Measurements from ENCODE around the gene TNFRSF19. TPM values are rescaled to one million over a fixed set of nuclear protein-coding genes. Genes with fewer than 3 reads are reported as not detected.

TNFRSF19 gene
- total and polyA plus RNA-seq, 10 of the 15 experiments (the other 5 are each of a cell fraction or from before 2014, with no cell fraction given): 16.4 to 46.2 (median 35.4) TPM

DNA sequence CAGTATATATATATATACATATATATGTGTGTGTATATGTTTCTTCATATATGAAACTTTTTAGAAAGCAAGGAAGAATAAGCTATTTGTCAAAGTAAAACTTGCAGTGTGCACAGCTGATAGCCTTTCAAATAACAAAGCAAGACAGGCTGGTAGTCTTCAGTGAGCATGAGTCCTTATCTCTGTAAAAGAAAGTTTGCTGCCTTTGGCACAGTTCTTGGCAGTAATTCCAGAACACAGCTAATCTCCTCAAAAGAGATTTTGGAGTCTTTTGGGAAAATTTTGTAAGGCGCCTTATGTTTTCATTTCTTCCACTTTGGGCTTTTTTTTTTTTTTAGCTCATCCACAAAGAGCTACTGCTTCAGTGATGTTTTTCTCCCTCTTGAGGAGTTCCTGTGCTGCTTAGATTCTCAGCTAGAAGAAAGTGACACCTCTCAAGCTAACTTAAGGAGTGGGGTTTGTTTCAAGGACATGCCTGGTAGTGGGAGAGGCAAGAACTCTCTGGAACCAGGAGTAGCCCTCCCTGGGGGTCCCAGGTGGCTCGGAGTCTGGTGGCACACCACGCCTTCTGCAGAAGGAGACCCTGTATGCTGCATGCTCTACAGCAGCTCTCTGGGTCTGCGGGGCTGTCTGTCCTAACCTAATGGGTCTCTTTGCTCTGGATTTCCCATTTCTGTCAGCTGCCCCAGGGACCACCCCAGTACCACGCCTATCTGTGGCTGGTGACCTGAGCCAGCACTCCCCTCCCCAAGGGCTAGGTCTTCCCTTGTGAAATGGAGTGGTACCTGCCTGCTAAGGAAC lies 58.8 kb downstream of the TNFRSF19 start (continued):
- TF ChIP-seq, protein P1, sequence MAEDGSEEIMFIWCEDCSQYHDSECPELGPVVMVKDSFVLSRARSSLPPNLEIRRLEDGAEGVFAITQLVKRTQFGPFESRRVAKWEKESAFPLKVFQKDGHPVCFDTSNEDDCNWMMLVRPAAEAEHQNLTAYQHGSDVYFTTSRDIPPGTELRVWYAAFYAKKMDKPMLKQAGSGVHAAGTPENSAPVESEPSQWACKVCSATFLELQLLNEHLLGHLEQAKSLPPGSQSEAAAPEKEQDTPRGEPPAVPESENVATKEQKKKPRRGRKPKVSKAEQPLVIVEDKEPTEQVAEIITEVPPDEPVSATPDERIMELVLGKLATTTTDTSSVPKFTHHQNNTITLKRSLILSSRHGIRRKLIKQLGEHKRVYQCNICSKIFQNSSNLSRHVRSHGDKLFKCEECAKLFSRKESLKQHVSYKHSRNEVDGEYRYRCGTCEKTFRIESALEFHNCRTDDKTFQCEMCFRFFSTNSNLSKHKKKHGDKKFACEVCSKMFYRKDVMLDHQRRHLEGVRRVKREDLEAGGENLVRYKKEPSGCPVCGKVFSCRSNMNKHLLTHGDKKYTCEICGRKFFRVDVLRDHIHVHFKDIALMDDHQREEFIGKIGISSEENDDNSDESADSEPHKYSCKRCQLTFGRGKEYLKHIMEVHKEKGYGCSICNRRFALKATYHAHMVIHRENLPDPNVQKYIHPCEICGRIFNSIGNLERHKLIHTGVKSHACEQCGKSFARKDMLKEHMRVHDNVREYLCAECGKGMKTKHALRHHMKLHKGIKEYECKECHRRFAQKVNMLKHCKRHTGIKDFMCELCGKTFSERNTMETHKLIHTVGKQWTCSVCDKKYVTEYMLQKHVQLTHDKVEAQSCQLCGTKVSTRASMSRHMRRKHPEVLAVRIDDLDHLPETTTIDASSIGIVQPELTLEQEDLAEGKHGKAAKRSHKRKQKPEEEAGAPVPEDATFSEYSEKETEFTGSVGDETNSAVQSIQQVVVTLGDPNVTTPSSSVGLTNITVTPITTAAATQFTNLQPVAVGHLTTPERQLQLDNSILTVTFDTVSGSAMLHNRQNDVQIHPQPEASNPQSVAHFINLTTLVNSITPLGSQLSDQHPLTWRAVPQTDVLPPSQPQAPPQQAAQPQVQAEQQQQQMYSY (CRISPR knock-in tag; IDR thresholded peaks at IDR 0.05): no peak
- TF ChIP-seq, protein P2, sequence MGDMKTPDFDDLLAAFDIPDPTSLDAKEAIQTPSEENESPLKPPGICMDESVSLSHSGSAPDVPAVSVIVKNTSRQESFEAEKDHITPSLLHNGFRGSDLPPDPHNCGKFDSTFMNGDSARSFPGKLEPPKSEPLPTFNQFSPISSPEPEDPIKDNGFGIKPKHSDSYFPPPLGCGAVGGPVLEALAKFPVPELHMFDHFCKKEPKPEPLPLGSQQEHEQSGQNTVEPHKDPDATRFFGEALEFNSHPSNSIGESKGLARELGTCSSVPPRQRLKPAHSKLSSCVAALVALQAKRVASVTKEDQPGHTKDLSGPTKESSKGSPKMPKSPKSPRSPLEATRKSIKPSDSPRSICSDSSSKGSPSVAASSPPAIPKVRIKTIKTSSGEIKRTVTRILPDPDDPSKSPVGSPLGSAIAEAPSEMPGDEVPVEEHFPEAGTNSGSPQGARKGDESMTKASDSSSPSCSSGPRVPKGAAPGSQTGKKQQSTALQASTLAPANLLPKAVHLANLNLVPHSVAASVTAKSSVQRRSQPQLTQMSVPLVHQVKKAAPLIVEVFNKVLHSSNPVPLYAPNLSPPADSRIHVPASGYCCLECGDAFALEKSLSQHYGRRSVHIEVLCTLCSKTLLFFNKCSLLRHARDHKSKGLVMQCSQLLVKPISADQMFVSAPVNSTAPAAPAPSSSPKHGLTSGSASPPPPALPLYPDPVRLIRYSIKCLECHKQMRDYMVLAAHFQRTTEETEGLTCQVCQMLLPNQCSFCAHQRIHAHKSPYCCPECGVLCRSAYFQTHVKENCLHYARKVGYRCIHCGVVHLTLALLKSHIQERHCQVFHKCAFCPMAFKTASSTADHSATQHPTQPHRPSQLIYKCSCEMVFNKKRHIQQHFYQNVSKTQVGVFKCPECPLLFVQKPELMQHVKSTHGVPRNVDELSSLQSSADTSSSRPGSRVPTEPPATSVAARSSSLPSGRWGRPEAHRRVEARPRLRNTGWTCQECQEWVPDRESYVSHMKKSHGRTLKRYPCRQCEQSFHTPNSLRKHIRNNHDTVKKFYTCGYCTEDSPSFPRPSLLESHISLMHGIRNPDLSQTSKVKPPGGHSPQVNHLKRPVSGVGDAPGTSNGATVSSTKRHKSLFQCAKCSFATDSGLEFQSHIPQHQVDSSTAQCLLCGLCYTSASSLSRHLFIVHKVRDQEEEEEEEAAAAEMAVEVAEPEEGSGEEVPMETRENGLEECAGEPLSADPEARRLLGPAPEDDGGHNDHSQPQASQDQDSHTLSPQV (IDR thresholded peaks at IDR 0.05): no peak
- TF ChIP-seq YBX1 (IDR thresholded peaks at IDR 0.05): no peak

All from GM12878 (cell line).